Glomerular visceral epithelial cell (primary cell): ENCODE measurements around the gene FXYD5.

Experiments
- DNase-seq: peaks from one replicate; pipeline ENCODE4 v3.0.0-alpha.2; 2016; ENCODE audit errors: extremely low spot score

The FXYD5 gene

GRCh38 chr19:35214766-35215422 is 60.4 kb downstream of the FXYD5 start:
- no peak for DNase-seq

GRCh38 chr19:35216016-35216832 is 61.7 kb downstream of the FXYD5 start:
- DNase-seq, result no peak

DNA sequence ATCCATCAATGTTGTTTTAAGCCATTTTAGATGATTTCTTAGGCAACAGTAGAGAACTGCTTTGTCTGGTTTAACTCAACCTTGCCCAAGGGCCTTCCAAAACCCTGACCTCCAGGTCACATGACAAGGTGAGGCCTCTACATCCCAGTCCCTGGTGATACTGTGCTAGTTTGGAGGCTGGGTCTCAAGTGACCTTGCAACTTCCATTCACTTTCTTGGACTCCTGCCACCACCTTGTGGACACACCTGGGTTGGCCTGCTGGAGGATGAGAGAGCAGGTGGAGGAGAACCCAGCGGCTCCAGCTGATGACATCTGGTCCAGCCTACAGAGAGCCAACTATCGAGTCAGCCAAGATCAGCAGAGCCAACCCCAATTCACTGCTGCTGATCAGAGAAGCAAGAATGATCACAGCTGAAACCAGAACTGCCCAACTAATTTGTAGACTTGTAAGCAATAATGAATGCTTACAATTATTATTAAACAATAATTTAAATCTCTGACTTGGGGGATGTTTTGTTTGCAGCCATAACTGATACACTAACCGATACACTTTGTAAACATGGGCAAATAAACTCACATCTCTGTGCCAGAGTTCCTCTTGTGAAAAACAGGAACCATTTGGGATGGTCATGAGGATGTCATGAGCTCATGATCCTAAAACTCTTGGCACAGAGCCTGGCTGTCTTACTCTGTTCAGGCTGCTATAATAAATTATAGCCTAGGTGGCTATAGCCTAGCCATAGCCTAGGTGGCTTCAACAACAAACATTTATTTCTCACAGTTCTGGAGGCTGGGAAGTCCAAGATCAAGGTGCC is 62.5 kb downstream of the FXYD5 start:
- DNase-seq, result no peak

GRCh38 chr19:35217649-35217990 is 63.1 kb downstream of the FXYD5 start:
- DNase-seq, result no peak

DNA sequence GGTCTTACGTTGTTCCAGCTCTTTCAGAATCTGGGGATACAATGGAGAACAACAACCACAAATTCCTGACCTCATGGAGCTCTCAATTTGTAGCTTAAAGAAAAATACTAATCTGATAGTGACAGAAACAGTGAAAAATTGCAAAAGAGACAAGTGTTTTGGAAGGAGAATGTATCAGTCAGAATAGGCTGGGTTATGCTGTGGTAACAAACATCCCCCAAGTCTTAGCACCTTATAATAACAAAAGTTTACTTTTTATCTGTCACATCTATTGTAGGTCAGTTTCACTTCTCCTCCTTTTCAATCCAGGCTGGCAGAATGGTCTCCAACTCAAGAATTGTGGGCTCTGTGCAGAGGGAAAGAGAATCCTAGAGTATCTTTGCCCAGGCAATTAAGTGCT is 64.5 kb downstream of the FXYD5 start:
- no peak for DNase-seq
